Measurements from ENCODE around the gene ATP8A2. TPM values are rescaled to one million over a fixed set of nuclear protein-coding genes. Genes with fewer than 3 reads are reported as not detected.

ATP8A2 gene
- total and polyA plus RNA-seq, 2 of the 8 experiments (the other 6 are each of a cell fraction or from before 2014, with no cell fraction given) = 2.4 to 8.3 TPM

DNA sequence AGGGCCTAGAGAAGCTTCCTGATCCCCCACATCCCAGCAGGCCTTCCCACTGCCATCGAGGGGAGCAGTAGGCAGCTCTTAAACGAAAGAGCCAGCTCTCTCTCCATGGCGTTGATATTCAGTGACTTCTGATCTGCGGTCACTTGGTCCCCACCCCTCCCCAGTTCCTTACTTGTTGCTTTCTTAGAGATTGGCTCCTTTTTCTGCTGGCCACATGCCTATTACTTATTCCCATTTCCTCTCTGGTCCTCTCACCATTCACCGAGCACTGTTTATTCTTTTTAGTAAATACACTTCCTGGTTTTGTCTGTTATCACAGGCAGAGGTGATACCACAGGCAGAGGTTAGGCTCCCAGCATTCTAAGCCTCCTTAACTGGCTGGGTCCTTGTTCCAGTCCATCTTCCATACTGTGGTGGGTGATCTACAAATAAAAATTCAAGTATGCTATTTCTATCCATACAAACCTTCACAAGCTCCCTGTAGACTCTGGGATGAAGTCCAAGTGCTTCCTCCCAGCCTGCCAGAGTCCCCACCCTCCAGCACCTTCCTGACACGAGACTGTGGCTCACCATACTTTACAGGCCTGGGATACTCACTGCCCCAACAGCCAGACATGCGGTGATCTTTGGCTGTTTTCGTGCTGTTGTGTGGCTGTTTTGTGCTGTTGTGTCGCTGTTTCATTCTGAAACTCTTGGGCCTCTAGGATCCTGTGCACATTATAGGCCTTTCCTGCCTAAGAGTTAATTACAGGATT, 315.9 kb downstream of the ATP8A2 start (continued):
- TF ChIP-seq SUZ12 (IDR thresholded peaks at IDR 0.05; ENCODE audit: low read length) = no peak
- TF ChIP-seq KDM1A (IDR thresholded peaks at IDR 0.05; ENCODE audit: borderline replicate concordance, low read length) = no peak
- TF ChIP-seq, protein P1, sequence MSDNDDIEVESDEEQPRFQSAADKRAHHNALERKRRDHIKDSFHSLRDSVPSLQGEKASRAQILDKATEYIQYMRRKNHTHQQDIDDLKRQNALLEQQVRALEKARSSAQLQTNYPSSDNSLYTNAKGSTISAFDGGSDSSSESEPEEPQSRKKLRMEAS (IDR thresholded peaks at IDR 0.05) = no peak
- TF ChIP-seq NRF1 (IDR thresholded peaks at IDR 0.05; ENCODE audit: low read depth, low read length) = no peak
- TF ChIP-seq TBP (IDR thresholded peaks at IDR 0.05; ENCODE audit: low read depth, low read length) = no peak
- TF ChIP-seq BRCA1 (IDR thresholded peaks at IDR 0.05; ENCODE audit: low read depth, low read length) = no peak
- no peak for TF ChIP-seq EZH2 (IDR thresholded peaks at IDR 0.05; ENCODE audit: low read depth, low read length, severe bottlenecking)

All from H1 (cell line).